ENCODE results near the gene PROK1. TPM values are rescaled to one million over a fixed set of nuclear protein-coding genes. Genes with fewer than 3 reads are reported as not detected.

PROK1 gene
- total and polyA plus RNA-seq, 2 of the 4 experiments (the other 2 are of a cell fraction), result not detected

- WGBS, 2 experiments (ENCODE audit: extremely low coverage in 2 of 2, insufficient read length in 1 of 2), result no CpG with 5 or more reads among the region's 5 CpGs
- H3K56ac ChIP-seq (ENCODE audit: extremely low read depth, insufficient read depth, low read length), result no peak overlapping the region
- H2AFZ ChIP-seq (replicated peaks; ENCODE audit: low read length, poor library complexity), result no peak overlapping the region
- POLR2A ChIA-PET (ENCODE audit: unreplicated experiment), result no interaction called here
- peaks cover 29% of the 10 kb centered on the region for H3K36me3 ChIP-seq (ENCODE audit: control insufficient read depth, insufficient read depth, low read length)
- H3K18ac ChIP-seq (ENCODE audit: low read depth, low read length), result no peak overlapping the region
- DNase-seq (no peak), ATAC-seq (ENCODE audit: low read depth) (no peak)
- H3K9me1 ChIP-seq (ENCODE audit: insufficient read depth, low read length), result no peaks in the 10 kb centered on the region
- H2BK15ac ChIP-seq (ENCODE audit: low read depth, low read length), result no peak overlapping the region
- peaks cover 11 to 34% of the 10 kb centered on the region in 2 experiments for H3K79me1 ChIP-seq (ENCODE audit: low read depth in 1 of 2, low read length in 2 of 2)
- BruUV-seq (replicated peaks), result no TSS peak
- in situ Hi-C loops (cut with MboI; ENCODE audit: low sequenced_read_pairs), result loop anchor here (5.0 kb wide), 1 partner anchor 62 kb away; no protein-coding TSS in a partner anchor
- CTCF ChIA-PET, result interaction anchor here (0.6 kb wide), 1 partner anchor 24 kb away, joined by 4 read pairs; no protein-coding TSS in a partner anchor
- H3K27me3 ChIP-seq (ENCODE audit: control insufficient read depth, insufficient read depth, low read length), result no peaks in the 10 kb centered on the region
- no peak overlapping the region for H3K9ac ChIP-seq (ENCODE audit: low read depth, low read length)
- peaks cover 2% of the 10 kb centered on the region; the same call in 1 of the 2 replicates for H3K4me1 ChIP-seq (ENCODE audit: control insufficient read depth, insufficient read depth, low read length)
- H3K27ac ChIP-seq (ENCODE audit: insufficient read depth, low read length), result no peak overlapping the region
- 0 out of 2 replicates have a peak, but pooled peaks cover 3% of the 10 kb centered on the region for H4K20me1 ChIP-seq (ENCODE audit: insufficient read depth, low read length)
- H3K4me3 ChIP-seq (ENCODE audit: insufficient read depth, low read depth, low read length), result no peak overlapping the region
- no peak overlapping the region for H3K23ac ChIP-seq (ENCODE audit: low read depth, low read length)
- no peak overlapping the region for H4K91ac ChIP-seq (ENCODE audit: insufficient read depth, low read depth, low read length)
- no peak overlapping the region for H2BK120ac ChIP-seq (ENCODE audit: low read depth, low read length)
- no peak overlapping the region for H2BK20ac ChIP-seq (ENCODE audit: low read depth, low read length)
- no peak overlapping the region for H3K14ac ChIP-seq (replicated peaks; ENCODE audit: low read depth, low read length)
- H4K8ac ChIP-seq (ENCODE audit: low read depth in 2 of 2, low read length in 2 of 2), result no peak overlapping the region
- no peak overlapping the region for H2BK5ac ChIP-seq (ENCODE audit: low read depth, low read length, poor library complexity, severe bottlenecking)
- no peak overlapping the region for H2AK9ac ChIP-seq (replicated peaks; ENCODE audit: low read depth, low read length, poor library complexity)
- no peaks in the 10 kb centered on the region for H3K9me3 ChIP-seq (ENCODE audit: control insufficient read depth, insufficient read depth, low read length)
- intact Hi-C loops (cut with micrococcal nuclease), result no loop called here
- dilution Hi-C loops (cut with HindIII; ENCODE audit: low sequenced_read_pairs, unreplicated experiment), result no loop called here
- H3K4me2 ChIP-seq (ENCODE audit: low read depth, low read length), result no peak overlapping the region
- H4K5ac ChIP-seq (ENCODE audit: low read depth, low read length), result no peak overlapping the region
- TF ChIP-seq CHD1 (IDR thresholded peaks at IDR 0.05; ENCODE audit: low read depth, low read length), result no peak
- no peak for TF ChIP-seq RFX5 (IDR thresholded peaks at IDR 0.05; ENCODE audit: low read depth, low read length)
- TF ChIP-seq SMC3 (IDR thresholded peaks at IDR 0.05; ENCODE audit: low read depth, low read length), result no peak
- TF ChIP-seq NFE2L2 (IDR thresholded peaks at IDR 0.05; ENCODE audit: low read depth, low read length), result no peak
- TF ChIP-seq RAD21 (IDR thresholded peaks at IDR 0.05; ENCODE audit: low read length), result no peak
- TF ChIP-seq RCOR1 (IDR thresholded peaks at IDR 0.05; ENCODE audit: insufficient replicate concordance, low read length), result no peak
- no peak for TF ChIP-seq CTCF (conservative IDR thresholded peaks at IDR 0.05; ENCODE audit: low read depth, low read length)
- TF ChIP-seq ELK1 (IDR thresholded peaks at IDR 0.05; ENCODE audit: borderline replicate concordance, low read depth, low read length), result no peak
- TF ChIP-seq MAZ (IDR thresholded peaks at IDR 0.05; ENCODE audit: borderline replicate concordance, low read depth, low read length), result no peak
- TF ChIP-seq CEBPB (IDR thresholded peaks at IDR 0.05; ENCODE audit: low read depth, low read length), result no peak
- TF ChIP-seq MXI1 (IDR thresholded peaks at IDR 0.05; ENCODE audit: borderline replicate concordance, low read depth, low read length), result no peak
- no peak for TF ChIP-seq MAFK (IDR thresholded peaks at IDR 0.05; ENCODE audit: low read depth, low read length)
- TF ChIP-seq USF2 (IDR thresholded peaks at IDR 0.05; ENCODE audit: low read depth, low read length), result no peak
- TF ChIP-seq FOS (IDR thresholded peaks at IDR 0.05; ENCODE audit: low read depth, low read length), result no peak
- TF ChIP-seq BHLHE40 (IDR thresholded peaks at IDR 0.05; ENCODE audit: low read depth, low read length), result no peak
- TF ChIP-seq POLR2A (IDR thresholded peaks at IDR 0.05; ENCODE audit: low read depth, low read length), result no peak
- H2AK5ac ChIP-seq (ENCODE audit: low read depth, low read length), result no peak overlapping the region
- no peak overlapping the region for H3K4ac ChIP-seq (ENCODE audit: low read depth, low read length)
Measured at GRCh38 chr1:110403805-110404204, 47.1 kb upstream of the PROK1 start.
